Measurements from ENCODE around the gene RASAL3.

Gene RASAL3

DNA sequence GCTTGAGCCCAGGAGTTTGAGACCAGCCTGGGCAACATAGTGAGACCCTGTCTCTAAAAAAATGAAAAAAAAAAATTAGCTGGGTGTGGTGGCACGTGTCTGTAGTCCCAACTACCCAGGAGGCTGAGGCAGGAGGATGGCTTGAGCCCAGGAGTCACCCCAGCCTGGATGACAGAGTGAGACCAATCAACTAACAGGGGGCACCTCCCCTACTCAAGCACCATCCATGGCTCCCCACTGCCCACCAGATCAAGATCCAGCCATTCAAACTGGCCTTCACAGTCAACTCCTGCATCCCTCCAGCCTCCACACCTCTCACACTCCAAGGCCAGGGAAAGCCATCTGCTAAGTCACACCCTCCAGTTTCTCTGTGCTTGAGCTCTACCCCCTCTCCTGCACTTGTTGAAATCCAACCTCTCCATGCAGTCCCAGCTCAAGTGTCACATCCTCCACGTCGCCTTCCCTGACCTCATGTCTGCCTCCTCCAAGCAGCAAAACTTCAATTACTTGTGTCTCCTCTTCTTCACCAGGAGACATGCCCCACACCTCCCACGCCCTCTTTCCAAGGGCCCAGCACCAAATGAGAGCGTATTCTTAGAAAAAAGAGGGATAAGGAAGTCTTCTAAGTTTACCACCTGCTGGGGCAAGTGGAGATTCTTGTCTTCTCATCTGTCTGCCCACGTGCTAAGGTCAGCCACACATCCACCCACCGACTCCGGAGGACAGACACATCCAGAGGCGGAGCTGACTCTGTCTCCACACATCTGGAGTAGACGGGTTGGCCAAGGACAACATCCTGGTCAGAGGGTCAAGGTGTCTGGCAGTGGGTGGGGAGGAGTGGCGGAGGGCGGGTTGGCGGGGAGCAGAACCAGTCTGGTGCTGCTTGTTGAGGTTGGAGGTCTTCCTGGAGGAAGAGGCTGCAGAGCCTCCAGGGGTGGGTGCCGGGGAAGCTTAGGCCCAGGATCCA is 43.0 kb upstream of the RASAL3 start:
- no peaks in the 10 kb centered on the region for H3K36me3 ChIP-seq (ENCODE audit: insufficient read depth, low read length)
- no peak overlapping the region for H2AFZ ChIP-seq (ENCODE audit: low read length)
- H3K9me3 ChIP-seq (ENCODE audit: insufficient read depth, low read depth, low read length) = no peaks in the 10 kb centered on the region
- H3K9me2 ChIP-seq (replicated peaks; ENCODE audit: low read depth, low read length) = no peaks in the 10 kb centered on the region
- H3K4me3 ChIP-seq (ENCODE audit: low read length, poor library complexity, severe bottlenecking) = no peak overlapping the region
- H3K4me2 ChIP-seq (ENCODE audit: low read depth, low read length, poor library complexity, severe bottlenecking) = no peak overlapping the region
- H3K27me3 ChIP-seq (ENCODE audit: insufficient read depth, low read length, poor library complexity, severe bottlenecking) = no peaks in the 10 kb centered on the region
- no peaks in the 10 kb centered on the region for H3K79me2 ChIP-seq (ENCODE audit: insufficient read depth, low read length)
- H4K20me1 ChIP-seq (ENCODE audit: insufficient read depth, low read length, poor library complexity, severe bottlenecking) = no peaks in the 10 kb centered on the region
- H3F3A ChIP-seq (ENCODE audit: low read depth) = no peaks in the 10 kb centered on the region
- no peak for TF ChIP-seq EZH2phosphoT487 (IDR thresholded peaks at IDR 0.05; ENCODE audit: borderline replicate concordance)
- TF ChIP-seq, protein P1, sequence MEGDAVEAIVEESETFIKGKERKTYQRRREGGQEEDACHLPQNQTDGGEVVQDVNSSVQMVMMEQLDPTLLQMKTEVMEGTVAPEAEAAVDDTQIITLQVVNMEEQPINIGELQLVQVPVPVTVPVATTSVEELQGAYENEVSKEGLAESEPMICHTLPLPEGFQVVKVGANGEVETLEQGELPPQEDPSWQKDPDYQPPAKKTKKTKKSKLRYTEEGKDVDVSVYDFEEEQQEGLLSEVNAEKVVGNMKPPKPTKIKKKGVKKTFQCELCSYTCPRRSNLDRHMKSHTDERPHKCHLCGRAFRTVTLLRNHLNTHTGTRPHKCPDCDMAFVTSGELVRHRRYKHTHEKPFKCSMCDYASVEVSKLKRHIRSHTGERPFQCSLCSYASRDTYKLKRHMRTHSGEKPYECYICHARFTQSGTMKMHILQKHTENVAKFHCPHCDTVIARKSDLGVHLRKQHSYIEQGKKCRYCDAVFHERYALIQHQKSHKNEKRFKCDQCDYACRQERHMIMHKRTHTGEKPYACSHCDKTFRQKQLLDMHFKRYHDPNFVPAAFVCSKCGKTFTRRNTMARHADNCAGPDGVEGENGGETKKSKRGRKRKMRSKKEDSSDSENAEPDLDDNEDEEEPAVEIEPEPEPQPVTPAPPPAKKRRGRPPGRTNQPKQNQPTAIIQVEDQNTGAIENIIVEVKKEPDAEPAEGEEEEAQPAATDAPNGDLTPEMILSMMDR (conservative IDR thresholded peaks at IDR 0.05; ENCODE audit: low read length) = no peak
- no peaks in the 10 kb centered on the region for H3K4me1 ChIP-seq (ENCODE audit: insufficient read depth, low read length, poor library complexity, severe bottlenecking)
- H3K9ac ChIP-seq (ENCODE audit: low read depth, low read length, poor library complexity, severe bottlenecking) = no peak overlapping the region

DNA sequence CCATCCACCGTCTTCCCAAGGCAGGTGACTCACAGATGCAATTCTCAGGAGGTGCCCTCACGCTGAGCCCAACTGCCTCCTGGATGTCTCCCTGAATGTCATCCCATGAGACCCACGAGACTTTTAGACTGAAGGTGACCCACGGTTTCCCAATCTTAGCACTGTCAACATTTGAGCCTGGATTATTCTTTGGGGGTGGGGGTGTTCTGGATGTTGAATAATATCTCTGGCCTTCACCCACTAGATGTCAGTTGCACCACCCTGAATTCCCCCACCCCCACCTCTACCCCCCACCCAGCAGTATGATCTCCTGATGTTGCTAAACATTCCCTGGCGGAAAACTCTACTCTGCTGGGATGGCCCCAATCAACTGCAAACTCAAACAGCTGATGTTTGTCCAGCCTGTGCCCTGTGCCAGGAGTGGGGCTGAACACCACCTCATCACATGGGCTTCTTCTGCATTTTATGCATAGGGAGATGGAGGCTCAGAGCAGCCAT is 41.8 kb upstream of the RASAL3 start:
- no peak overlapping the region for H3K9ac ChIP-seq (ENCODE audit: low read depth, low read length, poor library complexity, severe bottlenecking)
- no peaks in the 10 kb centered on the region for H3K9me2 ChIP-seq (replicated peaks; ENCODE audit: low read depth, low read length)
- H3K27me3 ChIP-seq (ENCODE audit: insufficient read depth, low read length, poor library complexity, severe bottlenecking) = no peaks in the 10 kb centered on the region
- no peaks in the 10 kb centered on the region for H3K79me2 ChIP-seq (ENCODE audit: insufficient read depth, low read length)
- H3K36me3 ChIP-seq (ENCODE audit: insufficient read depth, low read length) = no peaks in the 10 kb centered on the region
- no peak overlapping the region for H3K4me3 ChIP-seq (ENCODE audit: low read length, poor library complexity, severe bottlenecking)
- no peak overlapping the region for H3K4me2 ChIP-seq (ENCODE audit: low read depth, low read length, poor library complexity, severe bottlenecking)
- H2AFZ ChIP-seq (ENCODE audit: low read length) = no peak overlapping the region
- H3K9me3 ChIP-seq (ENCODE audit: insufficient read depth, low read depth, low read length) = no peaks in the 10 kb centered on the region
- TF ChIP-seq, protein P1 (conservative IDR thresholded peaks at IDR 0.05; ENCODE audit: low read length) = no peak
- TF ChIP-seq EZH2phosphoT487 (IDR thresholded peaks at IDR 0.05; ENCODE audit: borderline replicate concordance) = no peak
- H3F3A ChIP-seq (ENCODE audit: low read depth) = no peaks in the 10 kb centered on the region
- no peaks in the 10 kb centered on the region for H3K4me1 ChIP-seq (ENCODE audit: insufficient read depth, low read length, poor library complexity, severe bottlenecking)
- H4K20me1 ChIP-seq (ENCODE audit: insufficient read depth, low read length, poor library complexity, severe bottlenecking) = no peaks in the 10 kb centered on the region

DNA sequence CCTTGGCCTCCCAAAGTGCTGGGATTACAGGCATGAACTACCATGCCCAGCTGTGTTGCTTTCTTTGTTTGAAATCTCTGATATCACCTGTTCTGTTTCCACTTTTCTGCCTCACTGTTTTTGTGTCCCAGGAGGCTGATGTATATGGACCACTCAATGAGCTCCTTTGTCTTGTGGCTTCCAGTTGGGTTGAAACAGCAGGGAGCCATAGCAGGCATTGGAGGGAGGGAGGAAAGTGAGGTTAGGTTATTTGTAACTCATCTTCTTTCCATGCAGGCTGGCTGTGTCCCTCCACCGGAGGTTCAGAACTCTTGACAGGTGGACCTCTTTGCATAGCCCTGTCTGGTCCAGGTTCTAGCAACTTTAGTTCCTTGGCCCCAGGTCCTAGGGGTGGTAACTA is 37.9 kb upstream of the RASAL3 start:
- no peaks in the 10 kb centered on the region for H3K36me3 ChIP-seq (ENCODE audit: insufficient read depth, low read length)
- no peak overlapping the region for H3K4me2 ChIP-seq (ENCODE audit: low read depth, low read length, poor library complexity, severe bottlenecking)
- H3K4me3 ChIP-seq (ENCODE audit: low read length, poor library complexity, severe bottlenecking) = no peak overlapping the region
- H3K79me2 ChIP-seq (ENCODE audit: insufficient read depth, low read length) = no peaks in the 10 kb centered on the region
- no peaks in the 10 kb centered on the region for H4K20me1 ChIP-seq (ENCODE audit: insufficient read depth, low read length, poor library complexity, severe bottlenecking)
- H3K9ac ChIP-seq (ENCODE audit: low read depth, low read length, poor library complexity, severe bottlenecking) = no peak overlapping the region
- H3K4me1 ChIP-seq (ENCODE audit: insufficient read depth, low read length, poor library complexity, severe bottlenecking) = no peaks in the 10 kb centered on the region
- no peak overlapping the region for H2AFZ ChIP-seq (ENCODE audit: low read length)
- TF ChIP-seq EZH2phosphoT487 (IDR thresholded peaks at IDR 0.05; ENCODE audit: borderline replicate concordance) = no peak
- TF ChIP-seq, protein P1 (conservative IDR thresholded peaks at IDR 0.05; ENCODE audit: low read length) = no peak
- H3F3A ChIP-seq (ENCODE audit: low read depth) = no peaks in the 10 kb centered on the region
- H3K9me3 ChIP-seq (ENCODE audit: insufficient read depth, low read depth, low read length) = no peaks in the 10 kb centered on the region
- H3K9me2 ChIP-seq (replicated peaks; ENCODE audit: low read depth, low read length) = no peaks in the 10 kb centered on the region
- H3K27me3 ChIP-seq (ENCODE audit: insufficient read depth, low read length, poor library complexity, severe bottlenecking) = no peaks in the 10 kb centered on the region
